ENCODE measurements around the gene TEX10.

TEX10 gene

DNA sequence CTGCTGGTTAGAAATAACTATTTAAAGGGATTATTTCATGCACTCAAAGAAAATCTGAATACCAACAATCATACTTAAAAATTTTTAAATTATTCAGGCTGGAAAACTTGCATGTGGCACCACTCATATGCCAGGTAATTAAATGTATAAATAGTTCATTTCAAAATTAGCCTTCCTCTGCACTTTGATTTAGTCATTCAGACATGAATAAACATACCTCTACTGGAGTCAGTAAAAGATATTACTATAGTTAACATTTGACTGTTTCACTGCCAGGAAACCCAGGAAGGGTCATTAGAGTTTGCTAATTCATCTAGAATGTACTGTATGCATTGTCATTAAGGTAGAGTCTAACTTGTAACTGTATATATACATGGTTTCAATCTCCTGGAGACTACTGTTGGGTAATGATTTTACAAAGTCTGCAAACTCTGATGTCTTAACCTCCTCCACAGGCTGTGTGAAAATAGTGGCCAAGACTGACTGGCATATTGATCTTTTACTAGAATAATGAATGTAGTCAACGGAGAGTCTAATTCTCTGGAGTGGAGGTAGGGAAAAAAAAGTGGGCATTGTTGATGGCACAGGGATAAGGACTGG lies 43.7 kb downstream of the TEX10 start:
- peak overlapping the region in 1 of 2 donors; percentile 54 for H3K27ac Mint-ChIP-seq
- no peaks in the 10 kb centered on the region for H3K27me3 Mint-ChIP-seq
- H3K4me3 Mint-ChIP-seq = no peak overlapping the region
- H3K9me3 Mint-ChIP-seq = peaks cover 0 to 8% of the 10 kb centered on the region in 2 donors
- H3K4me1 Mint-ChIP-seq = peaks cover 21% of the 10 kb centered on the region
- DNase-seq (no peak), ATAC-seq (no peak)

DNA sequence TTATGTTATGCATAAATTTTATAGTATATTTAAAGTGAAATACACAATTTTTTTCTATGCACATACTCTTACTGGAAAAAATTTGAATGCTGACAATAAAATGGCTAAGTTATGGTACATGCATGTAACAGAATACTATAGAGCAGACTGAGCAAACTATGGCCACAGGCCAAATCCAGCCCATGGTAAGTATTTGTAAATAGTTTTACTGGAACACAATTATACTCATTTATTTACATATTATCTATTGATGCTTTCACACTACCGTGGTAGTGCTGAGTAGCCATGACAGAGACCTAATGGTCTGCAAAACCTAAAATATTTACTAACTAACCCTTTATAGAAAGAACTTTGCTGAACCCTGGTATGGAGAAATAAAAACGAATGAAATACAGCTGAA lies 45.7 kb downstream of the TEX10 start:
- DNase-seq = no peak

DNA sequence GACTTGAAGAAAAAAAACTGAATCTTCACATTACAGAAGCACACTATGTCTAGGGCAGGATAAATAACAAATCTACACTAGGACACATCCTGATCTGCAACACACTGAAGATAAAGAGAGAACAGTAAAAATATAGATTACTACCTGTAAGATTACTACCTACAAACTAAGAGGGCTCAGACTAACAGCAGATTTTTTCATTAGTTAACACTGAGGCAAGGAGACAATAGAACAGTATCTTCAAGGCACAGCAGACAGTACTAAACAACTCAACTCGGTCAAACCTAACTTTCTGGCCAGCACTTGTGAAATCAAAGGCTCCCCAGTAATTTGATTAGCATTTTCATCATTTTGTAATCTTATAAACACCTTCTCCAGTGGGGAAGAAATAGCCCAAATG lies 46.5 kb downstream of the TEX10 start:
- Mint-ChIP-seq H3K27ac (no peak overlapping the region), H3K4me3 (no peak overlapping the region), H3K9me3 (no peaks in the 10 kb centered on the region), H3K4me1 (peaks cover 13% of the 10 kb centered on the region), H3K27me3 (no peaks in the 10 kb centered on the region)
- ATAC-seq = no peak
- DNase-seq = no peak

More for the DNA sequence above, 45.7 kb downstream of the TEX10 start:
- Mint-ChIP-seq H3K27ac (no peak overlapping the region), H3K9me3 (peaks cover 0 to 1% of the 10 kb centered on the region in 2 donors), H3K27me3 (no peaks in the 10 kb centered on the region), H3K4me1 (peaks cover 21% of the 10 kb centered on the region), H3K4me3 (no peak overlapping the region)
- no peak for ATAC-seq

DNA sequence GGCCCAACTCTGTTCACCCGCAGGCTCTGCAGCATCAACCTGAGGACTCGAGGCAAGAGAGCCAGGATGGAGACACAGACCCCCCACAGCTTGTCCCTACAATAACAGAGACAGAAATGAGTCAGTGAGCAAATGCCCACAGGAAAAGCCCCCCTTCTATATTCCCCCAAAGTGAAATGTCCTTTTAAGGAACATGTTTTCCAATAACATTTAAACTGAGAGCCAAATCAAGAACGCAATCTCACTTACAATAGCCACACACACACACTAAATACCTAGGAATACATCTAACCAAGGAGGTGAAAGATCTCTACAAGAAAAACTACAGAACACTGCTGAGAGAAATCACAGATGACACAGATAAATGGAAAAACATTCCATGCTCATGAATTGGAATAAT lies 49.0 kb downstream of the TEX10 start:
- DNase-seq (no peak), ATAC-seq (no peak)
- H3K9me3 Mint-ChIP-seq = no peaks in the 10 kb centered on the region
- H3K4me3 Mint-ChIP-seq = no peak overlapping the region
- peak overlapping the region in 1 of 2 donors; percentile 19 for H3K27ac Mint-ChIP-seq
- no peaks in the 10 kb centered on the region for H3K27me3 Mint-ChIP-seq
- H3K4me1 Mint-ChIP-seq = peaks cover 14% of the 10 kb centered on the region

DNA sequence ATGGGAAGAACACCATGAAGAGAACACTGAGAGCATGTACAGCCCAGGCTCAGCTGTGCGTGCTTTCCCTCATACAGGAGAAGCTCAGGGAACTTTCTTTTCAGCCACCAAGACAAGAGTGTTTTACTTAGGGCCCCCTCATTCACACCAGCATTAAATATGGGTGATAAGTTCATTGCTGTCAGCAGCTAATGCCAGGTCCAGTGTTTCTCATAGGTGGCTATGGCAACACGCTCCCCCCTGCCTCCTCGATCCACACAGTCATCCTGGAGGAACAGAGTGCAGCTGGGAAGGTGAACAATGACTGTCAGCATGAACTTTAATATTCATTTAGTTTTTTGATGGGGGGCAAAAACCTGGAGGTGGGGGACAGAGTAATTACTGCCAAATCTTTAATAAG lies 54.4 kb downstream of the TEX10 start:
- no peak for ATAC-seq
- Mint-ChIP-seq H3K4me3 (no peak overlapping the region), H3K4me1 (peaks cover 7% of the 10 kb centered on the region), H3K27ac (peak overlapping the region in 1 of 2 donors; percentile 71), H3K27me3 (no peaks in the 10 kb centered on the region), H3K9me3 (no peaks in the 10 kb centered on the region)
- DNase-seq = no peak

DNA sequence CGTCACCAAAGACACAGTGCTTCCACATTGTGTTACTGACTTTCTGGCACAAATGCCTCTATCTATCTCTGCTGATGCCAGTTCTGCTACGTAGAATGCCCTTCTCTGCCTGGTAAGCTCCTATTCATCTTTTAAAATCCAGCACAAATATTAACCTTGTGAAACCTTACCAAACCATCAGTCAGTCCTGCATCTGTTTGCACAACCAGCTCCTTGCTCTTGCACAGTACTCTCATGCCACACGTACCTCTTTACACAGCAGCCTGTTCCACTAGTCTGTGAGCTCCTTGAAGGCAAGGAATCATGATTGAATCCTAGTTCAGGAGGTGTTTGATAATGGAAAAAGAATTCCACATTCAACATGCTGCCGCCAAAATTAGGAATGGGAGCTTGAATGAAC lies 56.3 kb downstream of the TEX10 start:
- Mint-ChIP-seq H3K9me3 (no peaks in the 10 kb centered on the region), H3K27ac (no peak overlapping the region), H3K4me3 (no peak overlapping the region), H3K4me1 (peaks cover 7% of the 10 kb centered on the region), H3K27me3 (no peaks in the 10 kb centered on the region)
- ATAC-seq (no peak), DNase-seq (no peak)

DNA sequence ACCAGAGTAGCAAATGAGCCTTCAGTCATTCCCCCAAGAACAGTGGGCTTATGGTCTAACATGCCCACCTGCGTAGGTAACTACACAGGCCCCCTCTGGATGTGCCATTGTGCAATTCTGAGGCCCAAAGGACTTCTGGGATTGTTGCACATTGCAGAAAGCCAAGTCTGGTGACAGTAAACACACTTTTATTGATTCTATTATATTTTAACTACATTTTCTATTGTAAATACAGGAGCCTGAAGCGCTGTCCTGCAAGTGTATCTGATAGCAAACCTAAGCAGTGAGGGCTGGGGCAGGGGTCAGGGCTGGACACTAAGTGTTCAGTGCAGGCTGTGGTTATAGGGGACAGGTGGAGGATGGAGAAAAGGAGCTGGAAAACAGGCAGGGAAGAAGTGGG lies 57.5 kb downstream of the TEX10 start:
- Mint-ChIP-seq H3K27me3 (no peaks in the 10 kb centered on the region), H3K4me1 (peaks cover 7% of the 10 kb centered on the region), H3K27ac (peak overlapping the region in 1 of 2 donors; percentile 70), H3K4me3 (no peak overlapping the region), H3K9me3 (no peaks in the 10 kb centered on the region)
- no peak for DNase-seq
- ATAC-seq = no peak

DNA sequence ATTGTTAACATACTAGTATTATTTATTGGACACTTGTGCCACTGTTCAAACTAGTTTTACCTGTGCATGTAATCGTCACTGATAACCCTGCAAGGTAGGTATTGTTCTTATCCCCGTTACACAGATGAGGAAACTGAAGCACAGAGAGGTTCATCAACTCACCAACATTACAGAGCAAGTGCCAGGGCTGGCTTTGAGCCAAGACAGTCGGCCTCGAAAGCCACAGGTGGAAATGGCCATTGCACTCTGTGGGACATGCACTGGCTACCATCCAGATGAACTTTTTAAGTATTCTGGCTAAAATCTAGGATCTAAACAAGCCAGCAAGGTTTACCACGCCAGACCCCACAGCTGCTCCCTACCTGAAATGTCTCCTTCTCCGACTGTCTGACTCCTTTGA lies 57.9 kb downstream of the TEX10 start:
- Mint-ChIP-seq H3K27ac (no peak overlapping the region), H3K27me3 (no peaks in the 10 kb centered on the region), H3K4me3 (no peak overlapping the region), H3K4me1 (peaks cover 7% of the 10 kb centered on the region), H3K9me3 (no peaks in the 10 kb centered on the region)
- DNase-seq (no peak), ATAC-seq (no peak)

DNA sequence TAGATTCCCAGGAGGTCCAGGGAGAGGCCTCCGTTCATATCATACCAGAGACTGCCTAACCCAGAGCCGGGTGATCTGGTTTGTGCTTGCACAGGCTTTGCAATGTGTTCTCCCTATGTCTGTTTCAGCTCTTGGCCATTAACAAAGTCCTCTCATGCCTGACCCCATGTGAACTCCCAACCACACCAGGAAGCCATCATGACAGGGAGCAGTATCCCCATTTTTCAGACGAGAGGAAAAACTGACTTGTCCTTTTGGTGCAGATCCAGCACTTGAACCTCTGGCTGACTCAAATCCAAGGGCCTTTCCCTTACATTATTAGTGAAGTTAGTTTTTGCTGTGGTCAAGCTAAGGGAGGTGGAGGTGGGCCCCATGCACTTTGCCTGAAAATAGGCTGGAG lies 58.4 kb downstream of the TEX10 start:
- DNase-seq (no peak), ATAC-seq (no peak)
- peaks cover 3% of the 10 kb centered on the region for H3K4me1 Mint-ChIP-seq
- no peaks in the 10 kb centered on the region for H3K9me3 Mint-ChIP-seq
- no peak overlapping the region for H3K4me3 Mint-ChIP-seq
- no peaks in the 10 kb centered on the region for H3K27me3 Mint-ChIP-seq
- peak overlapping the region in 1 of 2 donors; percentile 66 for H3K27ac Mint-ChIP-seq

DNA sequence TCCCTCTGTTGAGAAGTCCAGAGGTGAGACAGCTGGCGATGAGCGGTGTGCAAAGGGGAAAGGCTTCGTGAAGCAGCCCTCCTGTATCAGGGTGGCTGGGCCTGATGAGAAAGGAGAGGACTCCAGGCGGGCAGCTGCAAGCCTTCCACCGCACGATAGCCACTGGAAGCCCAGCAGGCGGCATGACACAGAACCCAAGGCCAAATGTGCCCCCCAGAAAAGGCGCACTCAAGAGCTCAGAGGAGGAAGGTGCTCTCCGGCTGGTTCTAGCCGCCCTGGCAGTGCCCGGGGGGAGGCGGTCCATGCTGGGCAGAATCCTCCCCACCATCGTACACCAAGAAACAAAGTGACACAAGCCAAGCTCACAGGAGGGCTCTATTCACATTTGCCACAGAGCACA lies 60.3 kb downstream of the TEX10 start:
- ATAC-seq = no peak
- H3K9me3 Mint-ChIP-seq = peaks cover 0 to 7% of the 10 kb centered on the region in 2 donors
- H3K27ac Mint-ChIP-seq = peak overlapping the region; percentile 73 to 87
- no peak overlapping the region for H3K4me3 Mint-ChIP-seq
- H3K27me3 Mint-ChIP-seq = no peaks in the 10 kb centered on the region
- no peaks in the 10 kb centered on the region for H3K4me1 Mint-ChIP-seq
- no peak for DNase-seq

DNA sequence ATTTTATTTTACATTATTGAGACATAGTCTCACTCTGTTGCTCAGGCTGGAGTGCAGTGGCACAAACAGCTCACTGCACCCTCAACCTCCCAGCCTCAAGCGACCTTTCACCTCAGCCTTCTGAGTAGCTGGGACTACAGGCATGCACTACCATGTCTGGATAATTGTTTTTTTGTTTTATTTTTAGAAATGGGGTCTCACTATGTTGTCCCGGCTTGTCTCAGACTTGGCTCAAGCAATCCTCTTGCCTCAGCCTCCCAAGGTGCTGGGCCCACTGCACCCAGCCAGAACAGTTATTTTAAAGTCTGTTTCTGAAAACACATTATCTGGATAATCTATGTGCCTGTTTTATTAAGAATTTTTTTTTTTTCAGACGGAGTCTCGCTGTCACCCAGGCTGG lies 62.0 kb downstream of the TEX10 start:
- no peaks in the 10 kb centered on the region for H3K4me1 Mint-ChIP-seq
- no peak for DNase-seq
- ATAC-seq = no peak
- H3K27ac Mint-ChIP-seq = no peak overlapping the region
- peaks cover 6 to 17% of the 10 kb centered on the region in 2 donors for H3K9me3 Mint-ChIP-seq
- no peaks in the 10 kb centered on the region for H3K27me3 Mint-ChIP-seq
- no peak overlapping the region for H3K4me3 Mint-ChIP-seq

DNA sequence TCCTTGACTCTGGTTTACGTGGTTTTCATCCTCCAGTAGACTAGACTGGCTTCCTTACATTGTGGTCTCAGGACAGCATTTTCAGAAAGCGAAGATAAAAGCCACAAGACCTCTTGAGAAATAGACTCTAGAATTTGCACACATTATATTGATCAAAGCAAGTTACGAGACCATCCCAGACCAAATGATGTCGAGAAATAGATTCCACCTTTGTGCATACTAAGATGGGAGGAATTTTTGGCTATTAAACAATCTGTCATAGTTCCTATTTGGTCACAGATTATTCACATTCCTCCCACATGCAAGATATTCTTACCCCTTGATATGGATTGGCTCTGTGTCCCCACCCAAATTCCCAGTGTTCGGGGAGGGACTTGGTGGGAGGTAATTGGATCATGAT lies 65.6 kb downstream of the TEX10 start:
- Mint-ChIP-seq H3K27ac (peak overlapping the region in 1 of 2 donors; percentile 9), H3K27me3 (no peaks in the 10 kb centered on the region), H3K9me3 (peaks cover 18 to 29% of the 10 kb centered on the region in 2 donors), H3K4me3 (no peak overlapping the region), H3K4me1 (no peaks in the 10 kb centered on the region)
- DNase-seq (no peak), ATAC-seq (no peak)

DNA sequence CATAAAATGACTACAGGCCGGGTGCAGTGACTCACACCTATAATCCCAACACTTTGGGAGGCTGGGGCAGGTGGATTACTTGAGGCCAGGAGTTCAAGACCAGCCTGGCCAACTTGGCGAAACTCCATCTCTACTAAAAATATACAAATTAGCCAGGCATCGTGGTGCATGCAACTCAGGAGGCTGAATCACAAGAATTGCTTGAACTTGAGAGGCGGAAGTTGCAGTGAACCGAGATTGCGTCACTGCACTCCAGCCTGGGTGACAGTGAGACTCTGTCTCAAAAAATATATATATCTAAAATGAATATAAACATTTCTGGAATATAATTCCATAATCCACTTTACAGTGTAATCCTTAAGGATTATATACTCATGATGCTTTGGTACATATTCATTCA lies 66.5 kb downstream of the TEX10 start:
- ATAC-seq (no peak), DNase-seq (no peak)
- Mint-ChIP-seq H3K4me3 (no peak overlapping the region), H3K27me3 (no peaks in the 10 kb centered on the region), H3K4me1 (no peaks in the 10 kb centered on the region), H3K9me3 (peaks cover 18 to 29% of the 10 kb centered on the region in 2 donors), H3K27ac (no peak overlapping the region)

DNA sequence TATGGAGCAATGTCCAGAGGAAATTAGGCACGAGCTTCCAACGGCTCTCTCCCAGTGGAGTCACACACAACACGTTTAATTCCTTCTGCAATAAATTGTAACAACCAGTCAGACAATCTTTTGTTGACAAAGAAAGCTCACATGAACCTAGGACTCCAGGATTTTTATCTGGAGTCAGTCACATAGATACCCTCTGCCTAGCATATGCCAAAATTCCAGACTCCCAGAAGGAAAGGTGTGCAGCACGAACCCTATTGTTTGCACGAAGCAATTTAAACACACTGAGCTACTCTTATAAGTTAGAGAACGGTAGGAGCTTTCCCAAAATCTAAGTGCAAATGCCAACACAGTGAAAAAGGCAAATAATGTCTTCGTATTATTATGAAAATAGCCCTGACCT lies 67.1 kb downstream of the TEX10 start:
- no peaks in the 10 kb centered on the region for H3K4me1 Mint-ChIP-seq
- DNase-seq = no peak
- H3K27me3 Mint-ChIP-seq = no peaks in the 10 kb centered on the region
- H3K4me3 Mint-ChIP-seq = no peak overlapping the region
- no peak overlapping the region for H3K27ac Mint-ChIP-seq
- H3K9me3 Mint-ChIP-seq = peaks cover 18 to 29% of the 10 kb centered on the region in 2 donors
- ATAC-seq = no peak

DNA sequence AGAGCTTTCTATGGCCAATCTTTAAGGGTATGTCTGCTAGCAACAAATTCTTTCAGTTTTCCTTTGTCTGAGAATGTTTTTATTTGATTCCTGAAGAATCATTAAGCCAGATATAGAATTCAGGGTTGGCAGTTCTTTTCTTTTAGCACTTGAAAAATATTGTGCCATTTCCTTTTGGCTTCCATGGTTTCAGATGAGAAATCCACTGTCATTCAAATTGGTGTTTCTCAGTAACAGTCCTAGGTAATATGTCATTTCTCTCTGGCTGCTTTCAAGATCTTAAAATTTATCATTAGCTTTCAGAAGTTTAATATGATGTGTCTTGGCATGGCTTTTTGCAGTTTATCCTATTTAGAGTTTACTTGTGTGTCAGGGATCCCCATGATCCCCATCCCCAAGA lies 67.7 kb downstream of the TEX10 start:
- Mint-ChIP-seq H3K27ac (no peak overlapping the region), H3K4me1 (no peaks in the 10 kb centered on the region), H3K9me3 (peaks cover 18 to 29% of the 10 kb centered on the region in 2 donors), H3K4me3 (no peak overlapping the region), H3K27me3 (no peaks in the 10 kb centered on the region)
- DNase-seq (no peak), ATAC-seq (no peak)

DNA sequence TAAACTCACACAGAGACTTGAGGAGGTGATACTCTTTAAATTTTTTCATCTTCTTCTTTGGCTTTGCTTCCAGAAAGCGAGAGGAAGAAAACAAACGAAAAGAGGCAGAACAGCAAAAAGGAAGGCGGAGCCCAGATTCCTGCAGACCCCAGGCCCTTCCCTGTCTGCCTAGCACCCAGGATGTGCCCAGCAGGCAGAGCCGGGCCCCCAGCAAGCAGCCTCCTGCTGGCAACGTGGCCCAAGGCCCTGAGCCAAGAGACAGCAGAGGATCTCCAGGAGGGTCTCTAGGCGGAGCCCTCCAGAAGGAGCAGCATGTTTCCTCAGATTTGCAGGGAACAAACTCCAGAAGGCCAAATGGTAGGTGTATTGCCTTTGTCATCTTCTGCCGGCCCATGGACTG lies 68.5 kb downstream of the TEX10 start:
- Mint-ChIP-seq H3K4me3 (no peak overlapping the region), H3K27ac (no peak overlapping the region), H3K9me3 (peaks cover 18 to 29% of the 10 kb centered on the region in 2 donors), H3K4me1 (no peaks in the 10 kb centered on the region), H3K27me3 (no peaks in the 10 kb centered on the region)
- ATAC-seq = no peak
- no peak for DNase-seq

DNA sequence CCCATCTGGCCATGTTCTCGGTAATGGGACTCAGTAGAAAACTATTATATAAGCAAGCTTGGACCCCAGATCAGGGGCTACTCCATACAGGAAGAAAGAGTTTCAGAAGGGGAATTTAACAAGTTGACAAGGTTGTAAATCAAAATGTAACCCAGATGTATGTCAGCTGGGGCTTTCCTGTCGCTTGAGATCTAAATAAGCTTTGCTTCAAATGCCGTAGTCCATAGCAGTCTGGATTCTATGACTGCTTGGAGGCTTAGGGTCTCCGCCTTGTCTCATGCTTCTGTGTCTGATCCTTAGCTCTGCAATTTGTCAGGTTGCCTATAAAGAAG lies 70.4 kb downstream of the TEX10 start:
- H3K27ac Mint-ChIP-seq = no peak overlapping the region
- H3K9me3 Mint-ChIP-seq = peaks cover 18 to 21% of the 10 kb centered on the region in 2 donors
- DNase-seq (no peak), ATAC-seq (no peak)
- H3K4me3 Mint-ChIP-seq = no peak overlapping the region
- H3K4me1 Mint-ChIP-seq = no peaks in the 10 kb centered on the region
- H3K27me3 Mint-ChIP-seq = no peaks in the 10 kb centered on the region

Data from stimulated activated naive CD8-positive, alpha-beta T cell treated with anti-CD3 and anti-CD28 coated beads, Interleukin-15, amount 100 ng/mL, for 72 hours (primary cell).